Measurements from ENCODE around the gene CUL5.
"Not testable (repeated sequence)": the region's sequence is repeated elsewhere in the genome, so short reads cannot be mapped to it uniquely, and the experiment has no call there.

Gene CUL5

DNA sequence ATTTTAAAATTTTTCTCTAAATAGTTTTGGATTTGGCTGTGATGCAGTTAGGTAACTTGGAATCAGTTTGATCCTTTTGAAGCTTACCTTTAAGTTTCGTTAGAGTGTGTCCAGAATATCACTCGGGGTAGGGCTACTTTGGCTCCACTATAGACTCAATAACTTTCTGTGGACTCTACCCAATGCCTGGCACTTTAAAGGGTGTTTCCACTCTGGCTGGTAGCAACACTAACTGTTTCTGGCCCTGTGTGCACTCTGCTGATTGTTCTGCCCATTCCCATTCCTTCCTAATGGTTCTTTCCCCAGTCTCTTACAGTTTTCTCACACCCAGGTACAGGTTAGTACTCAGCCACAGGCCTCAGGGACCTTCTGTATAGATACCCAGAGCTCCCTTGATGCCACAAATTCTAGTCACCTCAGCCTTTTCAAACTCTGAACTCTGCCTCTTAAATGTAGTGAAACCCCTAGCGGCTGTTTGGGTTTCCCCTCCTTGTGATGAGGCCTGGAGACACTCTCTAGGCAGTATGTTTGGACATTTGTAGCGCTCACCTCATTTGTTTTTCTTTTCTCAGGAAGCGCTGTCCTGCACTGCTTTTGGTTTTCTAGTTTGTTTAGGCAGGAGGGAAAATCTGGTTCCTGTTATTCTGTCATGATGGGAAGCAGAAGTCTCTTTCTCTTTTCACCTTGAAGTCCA is 16.8 kb downstream of the CUL5 start:
- DNase-seq = no peak

GRCh38 chr11:108027057-108027456 is 18.4 kb downstream of the CUL5 start:
- DNase-seq = no peak

DNA sequence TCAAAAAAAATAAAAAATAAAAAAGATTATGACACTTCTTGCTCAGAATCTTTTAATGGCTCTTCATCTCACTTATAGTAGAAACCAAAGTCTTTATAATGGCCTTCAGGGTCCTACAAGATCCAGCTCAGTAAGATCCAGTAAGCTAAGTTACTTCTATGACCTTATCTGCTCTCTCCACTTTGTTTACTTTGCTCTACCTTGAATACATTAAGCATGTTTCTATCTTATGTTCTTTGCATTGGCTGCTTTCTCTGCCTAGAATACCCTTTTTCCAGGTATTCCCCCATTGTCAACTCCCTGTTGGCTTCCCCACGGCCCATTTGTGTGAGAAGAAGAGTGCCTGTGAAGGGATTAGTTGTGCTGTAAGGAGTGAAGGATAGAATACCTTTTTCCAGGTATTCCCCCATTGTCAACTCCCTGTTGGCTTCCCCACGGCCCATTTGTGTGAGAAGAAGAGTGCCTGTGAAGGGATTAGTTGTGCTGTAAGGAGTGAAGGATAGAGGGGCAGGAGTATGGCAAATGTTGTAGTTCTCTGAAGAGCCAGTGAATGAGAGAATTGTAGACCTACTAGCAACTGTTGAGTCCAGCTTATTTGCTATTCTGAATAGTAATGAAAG is 20.2 kb downstream of the CUL5 start:
- DNase-seq = not testable (repeated sequence)

GRCh38 chr11:108031604-108032003 is 22.9 kb downstream of the CUL5 start:
- not testable (repeated sequence) for DNase-seq

- DNase-seq = no peak
Observed at GRCh38 chr11:108032800-108033199, 24.1 kb downstream of the CUL5 start.

DNA sequence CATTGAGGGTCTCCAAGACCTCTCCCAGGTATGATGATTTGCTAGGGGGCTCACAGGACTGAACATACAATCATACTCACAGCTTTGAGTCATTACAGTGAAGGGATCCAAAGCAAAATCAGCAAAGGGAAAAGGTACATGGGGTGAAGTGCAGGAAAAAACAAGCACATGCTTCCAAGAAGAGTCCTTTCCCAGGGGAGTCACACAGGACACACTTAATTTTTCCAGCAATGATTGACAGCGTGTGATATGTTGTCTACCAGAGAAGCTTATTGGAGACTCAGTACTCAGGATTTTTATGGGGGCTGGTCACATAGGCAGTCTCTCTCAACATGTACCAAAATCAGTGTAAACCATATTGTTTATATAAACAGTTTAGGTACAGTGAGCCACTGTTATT is 25.3 kb downstream of the CUL5 start:
- DNase-seq = no peak

DNA sequence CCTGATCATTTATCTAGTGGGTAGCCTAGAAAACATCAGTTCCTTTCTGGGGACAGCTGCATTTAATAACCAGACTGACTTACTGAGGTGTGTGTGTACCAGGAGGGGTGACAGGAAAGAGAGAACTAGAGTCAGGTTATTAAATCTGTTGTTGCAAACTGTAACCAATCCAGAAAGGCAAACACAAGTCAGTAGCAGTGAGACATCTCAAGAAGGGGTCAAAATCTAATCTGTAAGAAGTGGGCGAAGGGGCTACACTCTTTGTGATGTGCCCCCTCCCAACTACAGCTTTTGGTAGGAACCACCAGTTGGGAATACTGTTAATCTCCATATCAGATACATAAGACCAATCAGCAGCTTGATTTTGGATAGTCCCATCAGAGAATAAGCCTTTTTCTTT is 26.3 kb downstream of the CUL5 start:
- DNase-seq = no peak

DNA sequence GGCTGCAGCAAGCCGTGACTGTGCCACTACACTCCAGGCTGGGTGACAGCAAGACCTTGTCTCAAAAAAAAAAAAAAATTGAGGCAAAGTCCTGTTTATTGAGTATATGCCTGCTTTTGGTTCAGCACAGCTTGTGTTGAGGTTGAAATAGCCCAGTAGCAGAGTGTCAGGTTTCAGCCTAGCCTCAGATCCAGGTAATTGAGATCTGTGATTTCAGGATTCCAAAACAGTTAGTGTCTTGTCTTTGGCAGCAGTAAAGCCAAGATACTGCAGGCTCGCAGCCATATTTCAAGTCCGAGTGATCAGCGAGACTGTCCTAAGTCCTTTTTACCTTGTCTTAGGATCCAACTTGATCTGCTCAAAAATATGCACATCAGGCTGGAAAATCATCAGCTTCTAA is 27.0 kb downstream of the CUL5 start:
- DNase-seq = no peak

- no peak for DNase-seq
Observed at GRCh38 chr11:108037211-108037610, 28.5 kb downstream of the CUL5 start.

DNA sequence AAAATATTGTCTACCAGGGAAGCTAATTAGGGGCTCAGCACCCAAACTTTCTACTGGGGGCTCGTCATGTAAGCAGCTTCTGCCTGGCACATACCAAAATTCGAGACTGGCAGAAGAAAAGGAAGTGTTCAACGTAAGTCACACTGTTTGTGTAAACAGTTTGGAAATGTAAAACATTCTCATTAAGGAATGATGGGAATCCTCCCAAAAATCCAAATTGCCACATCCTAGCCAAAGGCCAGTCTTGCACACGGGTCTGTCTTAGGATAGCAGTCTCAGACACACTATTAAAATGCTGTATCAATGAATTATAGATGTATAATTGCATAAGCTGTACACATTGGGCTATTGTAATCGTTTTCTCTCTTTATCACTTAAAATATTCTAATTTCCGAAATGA is 28.9 kb downstream of the CUL5 start:
- DNase-seq = no peak

- no peak for DNase-seq
Observed at GRCh38 chr11:108048269-108048668, 39.6 kb downstream of the CUL5 start.

DNA sequence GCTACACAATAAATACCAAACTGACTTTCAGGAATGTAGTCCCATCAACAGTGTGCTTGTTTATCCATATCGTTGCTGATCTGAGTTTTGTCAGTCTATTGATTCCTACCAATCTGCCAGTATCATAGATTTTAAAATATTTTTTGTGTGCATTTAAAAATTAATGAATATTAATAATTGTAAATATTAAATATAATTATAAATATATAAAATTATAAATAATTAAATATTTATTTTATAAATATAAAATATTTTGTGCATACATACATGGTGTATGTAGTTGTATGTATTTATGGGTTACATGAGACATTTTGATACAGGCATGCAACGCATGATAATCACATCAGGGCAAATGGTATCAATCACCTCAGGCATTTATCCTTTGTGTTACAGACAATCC is 53.6 kb downstream of the CUL5 start:
- no peak for DNase-seq

DNA sequence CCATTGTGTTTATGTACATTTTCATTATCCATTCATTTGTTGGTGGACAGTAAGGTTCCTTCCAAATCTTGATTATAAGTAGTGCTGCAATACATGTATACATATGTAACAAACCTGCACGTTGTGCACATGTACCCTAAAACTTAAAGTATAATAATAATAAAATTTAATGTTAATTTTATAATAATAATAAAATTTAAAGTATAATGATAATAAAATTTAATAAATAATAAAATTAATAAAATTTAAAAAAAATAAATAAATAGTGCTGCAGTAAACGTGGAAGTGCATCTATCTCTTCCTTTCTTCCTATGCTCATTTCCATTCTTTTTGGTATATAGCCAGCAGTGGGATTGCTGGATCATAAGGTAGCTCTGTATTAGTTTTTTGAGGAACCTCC is 54.7 kb downstream of the CUL5 start:
- DNase-seq = no peak

DNA sequence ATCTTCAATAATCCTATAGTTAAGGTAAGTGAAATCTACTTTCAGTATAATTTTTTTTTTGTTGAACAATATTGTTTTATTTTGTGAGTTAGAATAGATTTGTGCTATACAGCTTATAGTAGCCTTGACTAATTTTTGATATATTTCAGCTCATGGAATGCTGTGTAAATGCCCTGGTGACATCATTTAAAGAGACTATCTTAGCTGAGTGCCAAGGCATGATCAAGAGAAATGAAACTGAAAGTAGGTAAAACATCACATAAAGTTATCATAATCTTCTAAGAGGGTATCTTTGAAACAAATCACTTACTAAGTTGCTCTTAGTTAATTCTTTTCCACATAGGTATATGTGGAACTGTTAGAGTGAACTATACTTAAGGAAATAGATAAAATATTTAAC is 61.2 kb downstream of the CUL5 start:
- DNase-seq = no peak

GRCh38 chr11:108084811-108085210 is 76.1 kb downstream of the CUL5 start:
- DNase-seq = no peak

- DNase-seq = no peak
Observed at GRCh38 chr11:108085672-108086071, 77.0 kb downstream of the CUL5 start.

GRCh38 chr11:108092134-108092533 is 83.4 kb downstream of the CUL5 start:
- no peak for DNase-seq

- DNase-seq = no peak
Observed at GRCh38 chr11:108093128-108093904, 84.6 kb downstream of the CUL5 start.

DNA sequence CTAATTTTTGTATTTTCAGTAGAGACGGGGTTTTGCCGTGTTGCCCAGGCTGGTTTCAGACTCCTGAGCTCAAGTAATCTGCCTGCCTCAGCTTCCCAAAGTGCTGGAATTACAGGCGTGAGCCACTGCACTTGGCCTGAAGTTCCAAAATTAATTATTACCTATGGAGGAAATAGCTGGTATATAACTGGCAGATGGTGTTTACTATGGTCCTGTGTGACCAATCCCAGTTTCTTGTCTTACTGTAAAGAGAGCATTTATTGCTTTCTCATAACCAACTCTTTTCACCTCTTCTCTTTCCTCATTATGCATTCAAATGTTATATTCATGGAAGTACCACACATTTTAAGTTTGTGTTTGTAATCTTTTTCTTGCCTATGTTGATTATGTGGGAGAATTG is 88.5 kb downstream of the CUL5 start:
- DNase-seq = no peak

GRCh38 chr11:108101090-108101775 is 92.5 kb downstream of the CUL5 start:
- DNase-seq = no peak

DNA sequence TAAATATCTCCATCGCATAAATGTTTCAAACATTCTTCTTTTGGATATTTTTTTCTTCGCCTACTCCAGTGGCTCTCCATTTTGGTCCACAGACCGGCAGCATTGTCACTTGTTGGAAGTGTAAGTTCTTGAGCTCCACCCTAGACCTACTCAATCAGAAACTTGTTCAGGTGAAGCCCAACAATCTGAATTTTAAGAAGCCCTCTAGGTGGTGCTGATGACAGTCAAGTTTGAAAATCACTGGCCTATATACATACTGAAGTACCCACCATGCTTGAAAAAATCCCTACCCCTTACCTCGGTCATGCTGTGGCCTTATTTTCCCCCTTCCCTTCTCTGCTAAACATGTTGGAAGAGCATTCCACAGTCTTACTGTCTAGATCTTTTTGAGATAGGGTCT is 102.4 kb downstream of the CUL5 start:
- DNase-seq = no peak

DNA sequence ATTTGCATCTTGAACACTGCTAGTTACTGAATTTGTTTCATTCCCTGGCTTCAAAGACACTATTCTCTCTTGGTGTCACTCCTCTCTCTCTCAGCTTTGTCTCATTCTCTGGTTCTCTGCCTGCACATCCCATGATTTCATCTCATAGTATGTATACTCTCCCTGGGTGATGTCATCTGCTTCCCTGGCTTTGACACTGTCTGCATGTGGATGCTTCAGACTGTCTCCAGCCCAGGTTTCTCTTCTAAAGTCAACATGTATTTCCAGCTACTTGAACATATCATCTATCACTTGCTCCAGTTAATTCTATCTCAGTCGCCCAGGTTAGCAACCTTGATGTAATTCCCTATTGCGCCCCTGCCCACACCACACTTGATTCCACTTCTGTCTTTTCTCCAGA is 103.4 kb downstream of the CUL5 start:
- no peak for DNase-seq

- no peak for DNase-seq
Observed at GRCh38 chr11:108115500-108116140, 106.9 kb downstream of the CUL5 start.

All from stimulated activated CD4-positive, alpha-beta T cell treated with anti-CD3 and anti-CD28 coated beads, Interleukin-4, amount 100 ng/mL, for 1 hour (primary cell).